GM21529 (cell line): ENCODE measurements around the gene UVRAG.
"Not testable (repeated sequence)": the region's sequence is repeated elsewhere in the genome, so short reads cannot be mapped to it uniquely, and the experiment has no call there.

ENCODE experiments used
- ATAC-seq: cut with Tn5 transposase; IDR thresholded peaks from one replicate; pipeline ENCODE4 v1.9.1; 2021; ENCODE audit not compliant: unreplicated experiment

UVRAG gene

DNA sequence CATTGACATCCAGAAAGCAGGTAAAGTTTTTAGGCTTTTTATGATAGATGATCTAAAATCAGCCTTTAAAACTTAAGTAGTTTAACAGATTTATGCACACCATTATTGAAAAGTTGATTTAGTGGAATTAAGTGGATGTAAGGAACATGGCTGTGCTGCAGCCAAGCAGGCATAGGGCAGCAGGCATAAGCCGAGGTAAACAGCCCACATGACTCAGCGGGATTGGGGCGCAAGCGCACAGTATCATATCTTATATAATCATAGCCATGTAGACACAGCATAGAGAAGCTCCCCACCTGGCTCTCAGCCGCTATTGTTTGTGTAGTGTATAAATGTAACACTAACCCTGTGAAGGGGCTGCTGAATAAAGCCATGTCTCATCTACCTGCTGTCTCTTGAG, 233.8 kb downstream of the UVRAG start:
- no peak for ATAC-seq

DNA sequence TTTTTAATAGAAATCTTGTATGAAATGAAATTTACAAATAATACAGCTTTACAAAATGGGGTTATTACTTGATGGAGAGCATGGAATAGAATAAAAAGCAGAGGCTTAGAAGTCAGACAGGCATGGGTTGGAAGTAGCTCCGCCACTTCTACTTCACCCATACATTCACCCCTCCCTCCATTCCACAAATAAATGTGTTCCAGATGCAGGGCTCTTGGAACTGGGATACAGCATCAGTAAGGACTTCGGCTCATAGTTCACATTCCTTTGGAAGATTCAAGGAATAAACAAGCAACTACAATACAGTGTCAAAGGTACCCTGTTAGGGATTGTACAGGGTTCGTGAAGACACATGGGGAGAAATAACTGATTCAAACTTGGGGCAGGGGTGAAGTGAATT, 234.5 kb downstream of the UVRAG start:
- no peak for ATAC-seq

DNA sequence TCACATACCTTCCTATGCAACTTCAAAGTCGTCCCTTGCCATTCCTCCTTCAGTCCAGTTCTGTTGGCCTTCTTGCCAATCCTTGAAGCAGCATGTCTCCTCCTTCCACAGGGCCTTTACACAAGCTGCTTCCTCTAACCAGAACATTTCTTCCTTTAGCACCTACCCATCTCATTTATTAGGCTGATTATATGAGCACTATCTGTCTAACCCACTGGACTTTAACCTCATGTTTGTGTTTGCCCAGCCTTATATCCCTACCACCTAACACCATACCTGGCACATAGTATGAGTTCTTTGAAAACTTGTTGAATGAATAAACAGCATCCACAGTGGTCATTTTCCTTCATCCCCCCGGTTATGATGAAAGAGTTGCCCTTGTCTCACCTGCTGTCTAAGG, 236.9 kb downstream of the UVRAG start:
- ATAC-seq: no peak

DNA sequence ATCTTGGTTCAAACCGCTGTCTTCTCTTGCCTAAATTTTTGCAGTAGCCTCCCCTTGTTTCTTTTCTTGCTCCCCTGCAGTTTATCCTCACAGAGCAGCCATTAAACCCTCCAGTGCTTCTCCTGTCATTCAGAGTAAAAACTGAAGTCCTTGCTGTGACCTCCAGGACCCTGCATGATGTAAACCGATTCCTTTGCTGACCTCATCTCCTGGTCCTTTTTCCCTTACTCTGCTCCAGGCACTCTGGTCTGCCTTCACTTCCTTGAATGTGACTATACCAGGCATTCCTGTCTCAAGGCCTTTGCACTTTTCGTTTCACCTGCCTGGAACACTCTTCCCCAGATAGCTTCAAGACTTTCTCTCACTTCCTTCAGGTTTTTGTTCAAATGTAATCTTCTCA, 239.3 kb downstream of the UVRAG start:
- no peak for ATAC-seq

DNA sequence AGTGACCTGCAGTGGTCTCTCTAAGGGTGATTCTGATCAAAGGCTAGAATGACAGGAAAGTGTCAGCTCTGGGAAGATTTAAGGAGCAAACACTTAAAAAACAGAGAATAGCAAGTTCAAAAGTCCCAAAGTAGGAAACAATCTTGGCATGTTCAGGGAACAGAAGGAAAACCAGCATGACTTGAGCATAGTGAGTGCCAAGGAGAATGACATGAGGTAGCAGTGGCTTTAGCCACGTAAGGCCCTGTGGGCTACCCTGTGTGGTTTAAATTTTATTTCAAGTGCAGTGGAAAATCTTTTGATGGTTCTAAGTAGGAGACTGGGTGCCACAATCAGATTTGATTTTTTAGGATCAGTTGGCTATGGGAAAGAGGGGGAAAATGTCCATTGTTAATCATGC, 241.9 kb downstream of the UVRAG start:
- no peak for ATAC-seq

DNA sequence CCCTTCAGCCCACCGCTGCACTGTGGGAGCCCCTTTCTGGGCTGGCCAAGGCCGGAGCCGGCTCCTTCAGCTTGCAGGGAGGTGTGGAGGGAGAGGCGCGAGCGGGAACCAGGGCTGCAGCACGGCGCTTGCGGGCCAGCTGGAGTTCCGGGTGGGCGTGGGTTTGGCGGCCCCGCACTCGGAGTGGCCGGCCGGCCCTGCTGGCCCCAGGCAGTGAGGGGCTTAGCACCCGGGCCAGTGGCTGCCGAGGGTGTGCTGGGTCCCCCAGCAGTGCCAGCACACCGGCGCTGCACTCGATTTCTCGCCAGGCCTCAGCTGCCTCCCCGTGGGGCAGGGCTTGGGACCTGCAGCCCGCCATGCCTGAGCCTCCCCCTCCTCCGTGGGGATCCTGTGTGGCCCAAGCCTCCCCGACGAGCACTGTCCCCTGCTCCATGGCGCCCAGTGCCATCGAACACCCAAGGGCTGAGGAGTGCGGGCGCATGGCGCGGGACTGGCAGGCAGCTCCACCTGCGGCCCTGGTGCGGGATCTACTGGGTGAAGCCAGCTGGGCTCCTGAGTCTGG, 245.5 kb downstream of the UVRAG start:
- not testable (repeated sequence) for ATAC-seq

DNA sequence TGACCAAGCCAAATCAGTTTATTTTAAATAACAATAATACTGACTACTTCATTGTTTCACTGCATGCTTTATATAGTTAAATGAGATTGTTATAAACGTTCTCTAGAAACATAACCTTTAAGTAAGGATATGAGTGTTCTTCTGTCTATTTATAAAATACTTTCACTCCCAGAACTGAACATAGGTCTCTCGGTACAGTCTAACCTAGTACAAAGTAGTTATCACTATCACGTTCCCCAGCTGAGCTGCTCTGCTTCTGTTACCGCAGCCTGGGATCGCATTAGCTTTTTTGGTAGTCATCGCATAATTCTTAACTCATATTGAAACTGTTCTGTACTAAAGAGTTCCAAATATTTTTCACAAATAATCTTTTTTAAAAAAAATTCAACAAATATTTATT, 247.7 kb downstream of the UVRAG start:
- peak; percentile 98 for ATAC-seq

DNA sequence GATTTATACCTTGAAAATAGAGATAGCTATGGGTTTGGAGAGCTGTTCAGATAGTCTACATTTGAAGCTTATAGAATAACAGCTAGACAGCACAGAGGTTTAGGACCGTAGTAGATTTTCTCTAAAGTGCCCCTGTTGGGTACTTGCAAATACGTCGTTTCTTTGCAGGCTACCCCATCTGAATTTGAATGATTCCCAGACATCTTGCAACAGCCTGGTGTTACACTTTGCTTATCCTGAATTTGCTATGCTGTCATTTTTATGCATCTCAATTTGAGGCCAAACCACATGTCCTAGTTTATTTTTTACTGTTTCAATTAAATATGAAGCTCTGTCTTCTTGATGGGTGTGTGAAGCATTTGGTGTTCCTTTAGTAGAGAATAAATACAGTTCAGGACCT, 249.2 kb downstream of the UVRAG start:
- no peak for ATAC-seq

DNA sequence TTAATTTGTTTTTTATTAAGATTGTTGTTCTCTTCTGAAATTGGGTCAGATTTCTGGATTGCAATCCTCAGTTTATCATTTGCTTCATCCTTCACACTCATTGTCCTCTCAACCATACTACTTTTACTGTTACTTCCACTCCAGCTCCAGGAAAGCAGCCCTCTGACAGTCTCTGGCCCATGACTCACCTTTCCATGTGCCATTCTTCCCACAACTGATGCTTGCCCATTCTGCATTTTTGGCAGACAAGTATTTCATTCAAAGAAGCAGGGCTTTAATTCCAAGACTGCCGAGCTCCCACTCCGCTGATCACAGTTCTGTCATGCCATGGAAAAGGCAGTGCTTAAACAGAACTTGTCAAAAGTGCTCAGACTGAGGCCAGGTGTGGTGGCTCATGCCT, 252.1 kb downstream of the UVRAG start:
- no peak for ATAC-seq

DNA sequence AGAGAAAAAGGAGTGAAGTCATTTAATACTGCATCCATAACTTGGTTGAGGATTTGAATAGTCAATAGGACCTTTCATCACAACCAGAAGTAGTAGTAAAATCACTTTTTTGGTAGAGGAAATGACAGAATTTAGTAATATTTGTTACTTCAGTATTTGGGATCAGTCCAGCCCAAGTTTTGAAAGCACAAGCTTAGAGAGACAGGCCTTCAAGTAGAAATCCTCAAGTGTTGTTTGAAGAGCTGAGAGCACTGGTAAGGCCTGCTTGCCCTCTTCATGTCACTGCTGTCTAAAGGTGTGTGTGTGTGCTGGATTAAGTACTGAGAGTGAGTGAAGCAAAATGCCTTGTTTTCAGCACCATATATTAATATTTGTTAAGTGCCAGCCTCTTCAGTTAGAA, 254.0 kb downstream of the UVRAG start:
- ATAC-seq: no peak

DNA sequence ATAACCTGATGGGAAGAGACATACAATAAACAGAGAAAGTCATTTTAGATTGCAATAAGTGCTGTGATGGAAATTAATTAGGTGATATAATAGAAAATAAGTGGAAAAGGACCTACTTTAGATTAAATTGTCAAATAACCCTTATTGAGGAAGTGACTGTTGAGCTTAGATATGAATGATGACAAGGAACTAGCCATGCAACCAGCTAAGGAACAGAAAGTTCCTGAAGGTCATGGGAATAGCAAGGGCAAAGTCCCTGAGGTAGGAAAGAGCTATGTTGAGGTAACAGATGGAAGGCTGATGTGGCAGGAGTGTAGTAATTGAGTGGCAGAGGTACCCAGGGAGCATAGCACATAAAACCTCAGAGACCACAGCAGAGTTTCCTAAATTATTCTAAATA, 256.1 kb downstream of the UVRAG start:
- ATAC-seq: no peak

DNA sequence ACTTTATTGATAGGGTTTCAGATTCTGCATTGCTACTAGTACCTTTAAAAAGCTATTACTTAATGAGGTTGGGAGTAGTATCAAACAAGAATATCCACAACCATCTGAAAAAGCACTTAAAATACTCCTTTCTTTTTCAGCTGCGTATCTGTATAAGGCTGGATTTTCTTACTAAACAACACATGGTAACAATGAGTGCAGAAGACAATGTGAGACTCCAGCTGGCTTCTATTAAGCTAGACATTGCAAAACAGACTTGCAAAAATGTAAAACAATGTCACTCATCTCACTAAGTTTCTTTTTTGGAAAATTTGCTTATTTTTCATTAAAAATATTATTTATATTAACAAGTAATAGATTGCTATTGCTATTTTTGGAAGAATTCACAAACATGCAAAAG, 258.7 kb downstream of the UVRAG start:
- ATAC-seq: no peak

DNA sequence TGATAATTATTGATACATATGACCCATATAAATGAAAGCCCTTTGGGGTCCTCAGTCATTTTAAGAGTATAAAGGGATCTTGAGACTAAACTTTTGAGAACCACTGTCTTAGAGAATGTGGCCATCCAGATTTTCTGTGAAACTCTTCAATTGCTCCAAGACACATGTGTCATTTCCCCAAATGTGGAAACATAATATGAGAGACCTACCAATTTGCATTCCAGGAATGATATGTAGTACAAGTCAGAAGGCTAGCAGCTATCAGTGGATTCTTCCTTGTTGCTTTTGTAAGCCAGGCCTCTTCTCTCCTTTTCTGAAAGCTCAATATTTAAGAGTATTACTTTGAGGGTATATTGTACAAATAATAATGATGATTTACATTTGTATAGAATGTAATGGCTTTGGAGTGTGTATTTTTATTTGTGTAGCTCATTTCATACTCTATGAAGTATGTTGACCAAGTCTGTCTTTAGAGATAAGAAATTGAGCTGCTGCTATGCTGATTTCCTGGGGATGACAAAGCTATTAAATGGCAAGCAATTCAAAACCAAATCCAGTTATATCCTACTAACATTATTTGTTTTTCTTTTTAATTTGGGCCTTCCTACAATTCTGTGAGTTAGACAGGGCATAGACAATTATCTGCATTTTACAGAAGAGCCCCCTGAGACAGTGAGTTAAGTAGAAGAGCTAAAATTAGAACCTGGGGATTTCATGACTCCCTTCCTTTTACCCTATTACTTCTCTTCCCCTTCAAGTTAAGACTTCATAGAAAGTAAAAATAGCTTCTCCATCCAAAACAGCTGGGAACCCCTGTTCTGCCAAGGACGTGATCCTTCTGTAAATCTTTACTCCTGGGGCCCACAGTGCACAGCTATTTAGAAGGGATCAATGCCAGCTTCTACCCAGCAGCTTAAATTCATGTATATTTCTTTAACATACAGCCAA, 259.4 kb downstream of the UVRAG start:
- ATAC-seq: no peak

DNA sequence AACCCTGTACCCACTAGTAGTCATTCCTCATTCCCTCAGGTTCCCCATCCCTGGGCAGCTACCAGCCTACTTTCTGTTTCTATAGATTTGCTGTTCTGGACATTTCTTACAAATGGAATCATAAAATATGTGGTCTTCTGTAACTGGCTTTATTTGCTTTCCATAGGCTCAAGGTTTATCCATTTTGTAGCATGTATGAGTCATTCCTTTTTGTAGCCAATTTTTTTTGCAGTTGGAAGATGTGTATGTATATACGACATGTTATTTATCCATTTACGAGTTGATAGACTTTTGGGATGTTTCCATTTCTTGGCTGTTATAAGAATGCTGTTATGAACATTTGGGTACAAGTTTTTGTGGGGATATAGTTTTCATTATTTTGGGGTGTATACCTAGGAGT, 260.7 kb downstream of the UVRAG start:
- no peak for ATAC-seq

DNA sequence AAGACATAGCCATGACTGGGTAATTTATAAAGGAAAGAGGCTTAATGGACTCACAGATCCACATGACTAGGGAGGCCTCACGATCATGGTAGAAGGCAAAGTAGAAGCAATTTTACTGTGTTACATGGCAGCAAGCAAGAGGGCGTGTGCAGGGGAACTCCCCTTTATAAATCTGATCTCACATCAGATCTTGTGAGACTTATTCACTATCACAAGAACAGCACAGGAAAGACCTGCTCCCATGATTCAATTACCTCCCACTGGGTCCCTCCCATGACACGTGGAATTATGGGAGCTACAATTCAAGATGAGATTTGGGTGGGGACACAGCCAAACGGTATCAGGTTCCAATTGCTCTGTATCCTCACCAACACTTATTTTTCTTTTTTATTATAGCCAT, 261.2 kb downstream of the UVRAG start:
- not testable (repeated sequence) for ATAC-seq

DNA sequence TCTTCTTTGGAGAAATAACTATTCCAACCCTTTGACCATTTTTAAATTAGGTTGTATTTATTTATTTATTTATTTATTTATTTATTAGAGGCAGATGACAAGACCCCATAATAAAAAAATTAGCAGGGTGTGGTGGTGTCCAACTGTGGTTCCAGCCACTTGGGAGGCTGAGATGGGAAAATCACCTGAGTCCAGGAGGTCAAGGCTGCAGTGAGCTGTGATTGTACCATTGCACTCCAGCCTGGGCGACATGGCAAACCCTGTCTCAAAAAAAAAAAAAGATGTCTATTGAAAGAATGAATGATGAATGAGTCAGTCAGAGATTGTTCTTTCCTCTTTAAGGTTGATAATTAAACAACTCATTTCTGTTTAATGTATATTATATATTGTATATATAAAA, 261.7 kb downstream of the UVRAG start:
- no peak for ATAC-seq

DNA sequence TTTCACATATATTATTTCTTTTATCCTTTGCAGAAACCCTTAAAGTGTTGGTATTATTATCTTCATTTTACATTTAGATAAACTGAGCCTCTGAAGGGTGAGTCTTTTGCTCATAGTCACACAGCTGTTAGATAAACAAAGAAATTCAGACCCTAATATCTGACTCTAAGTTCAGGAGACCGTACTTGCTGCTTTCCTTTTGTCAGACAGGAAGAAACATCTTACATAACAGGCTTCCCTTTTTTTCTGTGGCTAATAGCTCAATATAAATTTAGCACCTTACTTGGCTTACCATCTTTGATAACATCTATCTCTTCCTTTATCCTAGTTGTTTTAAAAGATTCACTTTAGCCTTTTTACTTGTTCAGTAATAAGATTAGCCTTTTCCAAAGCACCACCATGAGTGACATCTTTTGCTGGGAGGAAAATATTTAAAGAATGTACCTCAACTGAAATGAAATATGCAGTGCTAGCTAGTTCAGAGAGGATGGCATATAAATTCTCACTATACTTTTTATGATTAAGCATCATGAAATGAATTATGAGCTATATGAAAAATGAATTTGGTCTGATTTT, 262.7 kb downstream of the UVRAG start:
- no peak for ATAC-seq

DNA sequence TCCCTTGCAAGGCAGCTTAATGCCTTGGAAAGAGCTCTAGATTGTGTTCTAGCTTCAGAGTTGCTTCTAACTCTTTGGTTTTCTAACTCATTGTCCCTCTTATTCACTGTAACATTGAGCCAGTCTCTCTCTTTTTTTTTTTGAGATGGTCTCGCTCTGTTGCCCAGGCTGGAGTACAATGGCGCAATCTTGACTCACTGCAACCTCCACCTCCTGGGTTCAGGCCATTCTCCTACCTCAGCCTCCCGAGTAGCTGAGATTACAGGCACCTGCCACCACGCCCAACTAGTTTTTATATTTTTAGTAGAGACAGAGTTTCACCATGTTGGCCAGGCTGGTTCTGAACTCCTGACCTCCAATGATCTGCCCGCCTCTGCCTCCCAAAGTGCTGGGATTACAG, 266.1 kb downstream of the UVRAG start:
- not testable (repeated sequence) for ATAC-seq

DNA sequence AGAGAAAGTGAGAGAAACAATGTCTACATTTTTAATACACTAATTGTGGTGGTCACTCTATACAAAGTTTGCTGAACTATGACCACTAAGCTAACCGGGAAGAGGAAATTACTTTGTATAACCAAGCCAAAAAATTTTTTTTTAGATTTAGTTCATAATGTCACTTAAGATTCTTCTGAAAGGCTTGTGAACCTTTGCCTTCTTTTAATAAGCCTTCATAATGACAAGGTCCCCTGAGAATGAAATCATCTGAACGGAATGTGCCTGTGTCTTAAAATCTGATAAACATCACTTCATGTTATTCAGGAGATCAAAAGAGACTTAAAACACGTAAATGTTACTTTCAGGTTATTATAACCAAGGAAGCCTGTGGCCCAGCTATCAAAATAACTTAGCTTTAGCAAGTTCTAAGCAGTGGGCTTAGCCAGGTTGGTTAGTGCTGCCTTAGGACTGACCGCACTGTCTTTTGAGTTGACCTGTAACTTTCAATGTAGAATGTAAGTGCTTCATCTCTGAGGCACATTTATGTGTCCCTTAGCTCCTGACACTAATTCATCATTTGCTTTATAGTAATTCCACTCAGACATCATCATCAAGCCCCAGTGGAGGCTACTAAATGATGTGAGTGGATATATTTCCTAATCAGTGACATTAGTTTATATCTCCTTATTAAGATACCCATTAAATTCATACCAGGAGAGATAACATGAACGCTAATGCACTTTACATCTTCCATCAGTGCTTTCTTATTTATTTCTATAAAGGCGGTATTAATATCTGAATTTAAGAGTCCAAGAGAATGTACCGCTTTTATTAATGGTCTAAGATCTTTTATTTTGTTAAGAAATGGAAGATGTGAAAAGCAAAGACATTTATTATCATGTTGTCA, 268.8 kb downstream of the UVRAG start:
- no peak for ATAC-seq

DNA sequence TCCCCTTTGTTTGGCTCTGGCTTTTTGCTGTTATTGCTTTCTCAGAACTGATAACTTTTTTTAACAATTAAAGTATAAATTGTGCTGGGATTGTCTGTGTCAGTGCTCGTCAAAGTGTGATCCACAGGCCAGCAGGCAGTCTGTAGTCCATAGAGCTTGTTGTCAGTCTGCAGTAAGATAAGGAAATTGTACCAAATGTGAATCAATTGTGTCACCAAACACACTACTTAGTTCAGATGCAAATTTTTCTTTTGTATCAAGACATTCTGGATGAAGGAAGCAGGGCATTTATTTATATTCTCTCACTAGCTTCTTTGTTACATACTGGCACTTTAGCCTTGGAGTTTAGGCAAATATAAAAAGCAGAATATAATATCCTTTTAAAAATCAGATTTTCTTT, 270.3 kb downstream of the UVRAG start:
- ATAC-seq: no peak
